ENCODE measurements around the gene VPS16.

GRCh38 chr20:2911200-2911599 is 70.7 kb downstream of the VPS16 start:
- no peak for TF ChIP-seq EZH2 (IDR thresholded peaks at IDR 0.05; ENCODE audit: insufficient read depth, poor library complexity, severe bottlenecking)
- no peak for TF ChIP-seq EZH2phosphoT487 (IDR thresholded peaks at IDR 0.05; ENCODE audit: insufficient read depth, low read depth)
